K562 (cell line): ENCODE data around the gene OPRL1. TPM values are rescaled to one million over a fixed set of nuclear protein-coding genes. Genes with fewer than 3 reads are reported as not detected.

Experiments used
- ARID2 ChIP-seq: fragments of 450-650 bp; IDR thresholded peaks from 2 replicates; pipeline ENCODE4 v1.6.1; 2017; ENCODE audit warnings: antibody characterized with exemption, mild to moderate bottlenecking
- CEBPG ChIP-seq, 3 experiments: fragments of 200-800 bp in 1 of 3; sonication (Bioruptor generic) in 1 of 3; sonication (generic) in 1 of 3; formaldehyde crosslinking in 1 of 3; IDR thresholded peaks in 2 of 3; conservative IDR thresholded peaks in 1 of 3; 2 replicates each; pipeline versions ENCODE4 v1.6.1 to v1.8.0; 2016 to 2022; ENCODE audit warnings: missing compliant biosample characterization in 2 of 3, missing genetic modification characterization in 2 of 3, mild to moderate bottlenecking in 1 of 3, missing genetic modification reagents in 1 of 3
- ETS2 ChIP-seq: IDR thresholded peaks from 2 replicates; pipeline ENCODE4 v1.6.1; 2016; ENCODE audit warnings: borderline replicate concordance, missing genetic modification characterization, mild to moderate bottlenecking, moderate library complexity, missing compliant biosample characterization; ENCODE audit not compliant: poor library complexity, severe bottlenecking
- MED1 ChIP-seq: sonication (generic); formaldehyde crosslinking; IDR thresholded peaks from 2 replicates; pipeline ENCODE4 v1.8.1; 2023; ENCODE audit warnings: missing genetic modification reagents, borderline replicate concordance
- NCOR1 ChIP-seq: fragments of 450-650 bp; IDR thresholded peaks from 2 replicates; pipeline ENCODE4 v1.6.1; 2016; ENCODE audit warnings: mild to moderate bottlenecking, moderate library complexity
- TAF9B ChIP-seq: fragments of 450-650 bp; IDR thresholded peaks from 2 replicates; pipeline ENCODE4 v1.6.1; 2018; ENCODE audit warnings: mild to moderate bottlenecking; ENCODE audit not compliant: partially characterized antibody
- ZC3H8 ChIP-seq: fragments of 450-650 bp; IDR thresholded peaks from 2 replicates; pipeline ENCODE4 v1.6.1; 2017
- polyA plus RNA-seq, 8 experiments: library from polyadenylated mRNA; depleted of rRNA in 4 of 8; stranded (reverse) in 5 of 8; unstranded in 3 of 8; fragments of >200 nt; fragmentation: Nextera tagmentation in 2 of 8; fragmentation: Illumina TruSeq in 1 of 8; extraction: Ambion mirVana in 2 of 8; extraction: Trizol in 1 of 8; gene quantifications; 2 replicates each; pipeline versions ENCODE4 v1.2.1 to v1.2.3, GENCODE V29; 2011 to 2014; ENCODE audit warnings: inconsistent platforms in 1 of 8, missing spikeins in 1 of 8
- total RNA-seq, 7 experiments: library from RNA; depleted of rRNA in 6 of 7; stranded (reverse); fragments of >200 nt in 6 of 7; fragmentation: Illumina TruSeq in 2 of 7; extraction: Trizol in 2 of 7; gene quantifications; 2 replicates each; pipeline versions ENCODE4 v1.2.1 to v1.2.3, GENCODE V29; 2011 to 2021; ENCODE audit warnings: low replicate concordance in 1 of 7
- TF ChIP-seq, protein P1 (sequence below): fragments of 450-650 bp; IDR thresholded peaks from 2 replicates; pipeline ENCODE4 v1.6.1; 2016
- TF ChIP-seq, protein P2 (sequence below), 3 experiments: fragments of 200-800 bp in 1 of 3; fragments of 250-450 bp in 1 of 3; fragments of 450-650 bp in 1 of 3; sonication (Bioruptor Pico) in 1 of 3; sonication (Bioruptor generic) in 1 of 3; formaldehyde crosslinking in 1 of 3; IDR thresholded peaks; 2 replicates each; pipeline versions ENCODE4 v1.6.1 to v1.8.0; 2016 to 2022; ENCODE audit warnings: mild to moderate bottlenecking in 2 of 3, missing genetic modification characterization in 2 of 3, missing compliant biosample characterization in 1 of 3, moderate library complexity in 1 of 3
- TF ChIP-seq, protein P3 (sequence below): fragments of 250-450 bp; sonication (Bioruptor Pico); IDR thresholded peaks from 2 replicates; pipeline ENCODE4 v1.8.0; 2022; ENCODE audit warnings: moderate library complexity, mild to moderate bottlenecking, inconsistent platforms
- TF ChIP-seq, protein P4 (sequence below): sonication (generic); formaldehyde crosslinking; IDR thresholded peaks from 2 replicates; pipeline ENCODE4 v1.8.0; 2022; ENCODE audit warnings: missing genetic modification reagents, mild to moderate bottlenecking, borderline replicate concordance
- TF ChIP-seq, protein P5 (sequence below): fragments of 450-650 bp; IDR thresholded peaks from 2 replicates; pipeline ENCODE4 v1.6.1; 2017; ENCODE audit warnings: mild to moderate bottlenecking, moderate library complexity
- TF ChIP-seq, protein P6 (sequence below): fragments of 250-450 bp; sonication (Bioruptor Pico); IDR thresholded peaks from 2 replicates; pipeline ENCODE4 v1.5.0; 2021; ENCODE audit warnings: mild to moderate bottlenecking, moderate library complexity

OPRL1 gene
- total and polyA plus RNA-seq, 9 of the 15 experiments (the other 6 are each of a cell fraction or from before 2014, with no cell fraction given) = 0.06 to 0.33 (median 0.11) TPM; not detected in 2

DNA sequence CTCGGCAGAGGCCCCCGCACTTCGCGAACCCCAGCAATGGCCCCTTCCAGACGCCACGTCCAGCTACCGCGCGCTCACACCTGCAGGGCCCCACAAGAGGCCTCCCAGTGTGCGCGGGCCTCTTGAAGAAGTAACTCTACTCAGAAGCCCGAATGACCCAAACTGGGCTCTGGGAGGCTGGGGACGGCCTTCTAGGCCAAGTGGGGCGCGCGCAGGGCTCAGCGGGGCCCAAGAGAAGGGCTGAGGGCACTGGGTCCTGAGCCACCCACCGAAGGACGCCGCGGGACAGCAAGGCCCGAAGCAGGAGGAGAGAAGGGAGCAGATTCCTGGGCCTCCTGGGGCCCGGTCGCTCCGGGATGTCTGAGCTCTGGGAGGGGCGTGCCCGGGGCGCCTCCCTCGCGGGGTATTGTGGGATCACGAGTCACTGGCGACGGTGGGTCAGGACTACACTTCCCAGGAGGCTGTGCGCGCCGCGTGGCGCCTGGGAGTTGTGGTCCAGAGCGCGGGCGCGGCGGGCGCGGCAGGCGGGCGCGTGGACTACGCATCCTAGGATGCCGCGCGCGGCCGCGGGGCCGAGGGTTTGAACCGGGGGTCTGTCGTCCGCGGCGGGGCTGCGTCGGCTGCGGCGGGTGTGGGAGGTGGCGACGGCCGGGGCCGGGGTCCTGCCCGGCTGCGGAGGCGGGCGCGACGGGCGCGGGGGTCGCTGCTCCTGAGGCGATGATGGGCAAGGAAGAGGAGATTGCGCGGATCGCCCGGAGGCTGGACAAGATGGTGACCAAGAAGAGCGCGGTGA lies 17.1 kb upstream of the OPRL1 start, which contains the start of gene TCEA2 (continued):
- TF ChIP-seq, protein P1, sequence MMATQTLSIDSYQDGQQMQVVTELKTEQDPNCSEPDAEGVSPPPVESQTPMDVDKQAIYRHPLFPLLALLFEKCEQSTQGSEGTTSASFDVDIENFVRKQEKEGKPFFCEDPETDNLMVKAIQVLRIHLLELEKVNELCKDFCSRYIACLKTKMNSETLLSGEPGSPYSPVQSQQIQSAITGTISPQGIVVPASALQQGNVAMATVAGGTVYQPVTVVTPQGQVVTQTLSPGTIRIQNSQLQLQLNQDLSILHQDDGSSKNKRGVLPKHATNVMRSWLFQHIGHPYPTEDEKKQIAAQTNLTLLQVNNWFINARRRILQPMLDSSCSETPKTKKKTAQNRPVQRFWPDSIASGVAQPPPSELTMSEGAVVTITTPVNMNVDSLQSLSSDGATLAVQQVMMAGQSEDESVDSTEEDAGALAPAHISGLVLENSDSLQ = no peak
- TF ChIP-seq TAF9B (no peak), CEBPG (CRISPR knock-in tag; IDR thresholded peaks at IDR 0.05) (no peak), CEBPG (tag; conservative IDR thresholded peaks at IDR 0.05 in 1 of 2, IDR thresholded peaks at IDR 0.05 in 1 of 2) (no peak), MED1 (no peak), ARID2 (no peak), ETS2 (no peak), NCOR1 (no peak), ZC3H8 (no peak)
- TF ChIP-seq, protein P2, sequence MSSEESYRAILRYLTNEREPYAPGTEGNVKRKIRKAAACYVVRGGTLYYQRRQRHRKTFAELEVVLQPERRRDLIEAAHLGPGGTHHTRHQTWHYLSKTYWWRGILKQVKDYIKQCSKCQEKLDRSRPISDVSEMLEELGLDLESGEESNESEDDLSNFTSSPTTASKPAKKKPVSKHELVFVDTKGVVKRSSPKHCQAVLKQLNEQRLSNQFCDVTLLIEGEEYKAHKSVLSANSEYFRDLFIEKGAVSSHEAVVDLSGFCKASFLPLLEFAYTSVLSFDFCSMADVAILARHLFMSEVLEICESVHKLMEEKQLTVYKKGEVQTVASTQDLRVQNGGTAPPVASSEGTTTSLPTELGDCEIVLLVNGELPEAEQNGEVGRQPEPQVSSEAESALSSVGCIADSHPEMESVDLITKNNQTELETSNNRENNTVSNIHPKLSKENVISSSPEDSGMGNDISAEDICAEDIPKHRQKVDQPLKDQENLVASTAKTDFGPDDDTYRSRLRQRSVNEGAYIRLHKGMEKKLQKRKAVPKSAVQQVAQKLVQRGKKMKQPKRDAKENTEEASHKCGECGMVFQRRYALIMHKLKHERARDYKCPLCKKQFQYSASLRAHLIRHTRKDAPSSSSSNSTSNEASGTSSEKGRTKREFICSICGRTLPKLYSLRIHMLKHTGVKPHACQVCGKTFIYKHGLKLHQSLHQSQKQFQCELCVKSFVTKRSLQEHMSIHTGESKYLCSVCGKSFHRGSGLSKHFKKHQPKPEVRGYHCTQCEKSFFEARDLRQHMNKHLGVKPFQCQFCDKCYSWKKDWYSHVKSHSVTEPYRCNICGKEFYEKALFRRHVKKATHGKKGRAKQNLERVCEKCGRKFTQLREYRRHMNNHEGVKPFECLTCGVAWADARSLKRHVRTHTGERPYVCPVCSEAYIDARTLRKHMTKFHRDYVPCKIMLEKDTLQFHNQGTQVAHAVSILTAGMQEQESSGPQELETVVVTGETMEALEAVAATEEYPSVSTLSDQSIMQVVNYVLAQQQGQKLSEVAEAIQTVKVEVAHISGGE (CRISPR knock-in tag; IDR thresholded peaks at IDR 0.05) = peak in 1 of 3 experiments; percentile 88; a peak in 2 of 6 replicates
- TF ChIP-seq, protein P3, sequence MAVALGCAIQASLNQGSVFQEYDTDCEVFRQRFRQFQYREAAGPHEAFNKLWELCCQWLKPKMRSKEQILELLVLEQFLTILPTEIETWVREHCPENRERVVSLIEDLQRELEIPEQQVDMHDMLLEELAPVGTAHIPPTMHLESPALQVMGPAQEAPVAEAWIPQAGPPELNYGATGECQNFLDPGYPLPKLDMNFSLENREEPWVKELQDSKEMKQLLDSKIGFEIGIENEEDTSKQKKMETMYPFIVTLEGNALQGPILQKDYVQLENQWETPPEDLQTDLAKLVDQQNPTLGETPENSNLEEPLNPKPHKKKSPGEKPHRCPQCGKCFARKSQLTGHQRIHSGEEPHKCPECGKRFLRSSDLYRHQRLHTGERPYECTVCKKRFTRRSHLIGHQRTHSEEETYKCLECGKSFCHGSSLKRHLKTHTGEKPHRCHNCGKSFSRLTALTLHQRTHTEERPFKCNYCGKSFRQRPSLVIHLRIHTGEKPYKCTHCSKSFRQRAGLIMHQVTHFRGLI = peak; percentile 68; the same call in 1 of the 2 replicates
- TF ChIP-seq, protein P4, sequence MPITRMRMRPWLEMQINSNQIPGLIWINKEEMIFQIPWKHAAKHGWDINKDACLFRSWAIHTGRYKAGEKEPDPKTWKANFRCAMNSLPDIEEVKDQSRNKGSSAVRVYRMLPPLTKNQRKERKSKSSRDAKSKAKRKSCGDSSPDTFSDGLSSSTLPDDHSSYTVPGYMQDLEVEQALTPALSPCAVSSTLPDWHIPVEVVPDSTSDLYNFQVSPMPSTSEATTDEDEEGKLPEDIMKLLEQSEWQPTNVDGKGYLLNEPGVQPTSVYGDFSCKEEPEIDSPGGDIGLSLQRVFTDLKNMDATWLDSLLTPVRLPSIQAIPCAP (CRISPR knock-in tag) = no peak
- TF ChIP-seq, protein P5, sequence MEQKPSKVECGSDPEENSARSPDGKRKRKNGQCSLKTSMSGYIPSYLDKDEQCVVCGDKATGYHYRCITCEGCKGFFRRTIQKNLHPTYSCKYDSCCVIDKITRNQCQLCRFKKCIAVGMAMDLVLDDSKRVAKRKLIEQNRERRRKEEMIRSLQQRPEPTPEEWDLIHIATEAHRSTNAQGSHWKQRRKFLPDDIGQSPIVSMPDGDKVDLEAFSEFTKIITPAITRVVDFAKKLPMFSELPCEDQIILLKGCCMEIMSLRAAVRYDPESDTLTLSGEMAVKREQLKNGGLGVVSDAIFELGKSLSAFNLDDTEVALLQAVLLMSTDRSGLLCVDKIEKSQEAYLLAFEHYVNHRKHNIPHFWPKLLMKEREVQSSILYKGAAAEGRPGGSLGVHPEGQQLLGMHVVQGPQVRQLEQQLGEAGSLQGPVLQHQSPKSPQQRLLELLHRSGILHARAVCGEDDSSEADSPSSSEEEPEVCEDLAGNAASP = no peak
- TF ChIP-seq, protein P6, sequence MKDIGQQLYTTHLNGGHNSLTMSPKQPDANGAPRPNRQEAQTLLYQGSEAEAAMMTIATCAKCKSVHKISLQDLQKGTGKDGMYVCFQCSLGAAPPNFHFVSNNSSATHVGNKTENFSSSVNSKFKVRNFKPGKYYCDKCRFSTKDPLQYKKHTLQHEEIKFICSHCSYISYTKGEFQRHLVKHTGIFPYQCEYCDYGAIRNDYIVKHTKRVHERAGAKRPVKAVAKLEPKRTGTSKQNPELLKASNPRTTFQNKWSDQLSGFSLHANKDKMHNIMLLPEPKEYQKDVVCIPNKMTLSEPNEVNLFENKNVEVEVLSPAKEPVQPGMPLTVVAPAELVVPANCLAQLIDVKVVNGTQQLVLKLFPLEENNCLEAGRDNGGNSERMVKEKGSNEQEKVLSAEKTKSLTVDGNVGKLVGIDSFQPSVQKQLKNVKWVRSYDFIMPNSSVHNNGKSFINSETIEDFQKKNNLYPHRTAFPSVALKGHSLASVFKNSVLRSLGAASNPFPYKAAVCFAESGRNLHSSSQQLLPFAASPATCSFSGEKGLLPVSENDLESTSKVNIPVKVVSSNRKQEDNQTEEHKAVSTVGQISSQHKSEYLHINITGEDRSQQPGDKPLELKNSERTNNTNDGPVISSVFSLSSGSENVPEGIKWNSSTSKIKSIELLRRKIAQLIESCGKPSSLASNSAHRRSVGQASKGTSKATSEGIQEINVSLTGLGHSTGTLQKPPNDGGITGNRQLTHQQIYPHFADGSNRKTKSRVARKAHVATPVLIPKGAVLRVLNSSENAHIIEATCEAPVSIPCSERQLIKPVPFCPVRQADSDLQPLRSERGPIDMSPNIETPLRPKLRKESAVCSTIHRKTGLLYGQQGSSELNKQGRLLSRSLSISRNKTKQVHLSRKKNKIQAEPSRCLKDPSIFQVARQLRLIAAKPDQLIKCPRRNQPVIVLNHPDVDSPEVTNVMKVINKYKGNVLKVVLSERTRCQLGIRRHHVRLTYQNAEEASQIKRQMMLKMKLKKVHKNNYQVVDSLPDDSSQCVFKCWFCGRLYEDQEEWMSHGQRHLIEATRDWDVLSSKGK (CRISPR knock-in tag) = no peak
